IMR-90 (cell line): ENCODE data around the gene ZNF521. TPM values are rescaled to one million over a fixed set of nuclear protein-coding genes. Genes with fewer than 3 reads are reported as not detected.

Source experiments
- ATAC-seq: fragments of 200-7000 bp; cut with Tn5 transposase; 2 replicates; pipeline ENCODE4 v1.9.1; 2020; ENCODE audit warnings: low read depth, mild to moderate bottlenecking, moderate library complexity
- BruUV-seq: library from RNA; stranded (reverse); fragments of 400-500 nt; replicated peaks from 2 replicates; lab custom pipeline; 2021; lab: Mats Ljungman, UMichigan
- CTCF ChIA-PET: fragments of 300-600 bp; formaldehyde crosslinking; extraction: SDS; loops from one replicate; lab custom pipeline; 2021; ENCODE audit warnings: antibody characterized with exemption; lab: Yijun Ruan, JAX
- POLR2A ChIA-PET: fragments of 300-600 bp; sonication (Branson Sonifier 250); formaldehyde crosslinking; loops from one replicate; lab custom pipeline; 2022; ENCODE audit warnings: antibody characterized with exemption; ENCODE audit not compliant: unreplicated experiment; lab: Charles Lee
- DNase-seq: peaks from one replicate; pipeline ENCODE4 v3.0.0; 2013
- H2AFZ ChIP-seq: replicated peaks from 2 replicates; pipeline ENCODE3; 2013; ENCODE audit warnings: low read length, mild to moderate bottlenecking; ENCODE audit not compliant: poor library complexity
- H2AK5ac ChIP-seq: 2 replicates; pipeline ENCODE4 v1.6.1; 2013; ENCODE audit warnings: low read depth, low read length, inconsistent platforms
- H2AK9ac ChIP-seq: replicated peaks from 2 replicates; pipeline ENCODE3; 2013; ENCODE audit warnings: mild to moderate bottlenecking, low read depth, low read length, moderate library complexity; ENCODE audit not compliant: poor library complexity
- H2BK120ac ChIP-seq: 2 replicates; pipeline ENCODE4 v1.6.1; 2013; ENCODE audit warnings: low read depth, low read length, inconsistent platforms
- H2BK15ac ChIP-seq: 3 replicates; pipeline ENCODE4 v1.6.1; 2013; ENCODE audit warnings: low read depth, low read length, inconsistent platforms
- H2BK20ac ChIP-seq: 2 replicates; pipeline ENCODE4 v1.6.1; 2013; ENCODE audit warnings: low read depth, mild to moderate bottlenecking, inconsistent platforms, low read length, moderate library complexity
- H2BK5ac ChIP-seq: 2 replicates; pipeline ENCODE4 v1.6.1; 2013; ENCODE audit warnings: mild to moderate bottlenecking, low read depth, low read length, inconsistent platforms; ENCODE audit not compliant: poor library complexity, severe bottlenecking
- H3K14ac ChIP-seq: replicated peaks from 2 replicates; pipeline ENCODE4 v1.6.1; 2013; ENCODE audit warnings: low read depth, low read length, inconsistent platforms
- H3K18ac ChIP-seq: 2 replicates; pipeline ENCODE4 v1.6.1; 2013; ENCODE audit warnings: low read depth, low read length, control low read depth
- H3K23ac ChIP-seq: 2 replicates; pipeline ENCODE4 v1.6.1; 2013; ENCODE audit warnings: low read depth, low read length, inconsistent platforms
- H3K27ac ChIP-seq: 2 replicates; pipeline ENCODE4 v1.5.1; 2013; ENCODE audit warnings: mild to moderate bottlenecking, control low read depth, low read length; ENCODE audit not compliant: insufficient read depth
- H3K27me3 ChIP-seq: 2 replicates; pipeline ENCODE4 v1.6.1; 2013; ENCODE audit warnings: low read length; ENCODE audit not compliant: control insufficient read depth, insufficient read depth
- H3K36me3 ChIP-seq: 2 replicates; pipeline ENCODE4 v1.6.1; 2013; ENCODE audit warnings: low read length, mixed read lengths; ENCODE audit not compliant: control insufficient read depth, insufficient read depth
- H3K4ac ChIP-seq: 2 replicates; pipeline ENCODE4 v1.6.1; 2013; ENCODE audit warnings: low read depth, low read length, inconsistent platforms
- H3K4me1 ChIP-seq: 2 replicates; pipeline ENCODE4 v1.6.1; 2013; ENCODE audit warnings: low read length, mixed read lengths; ENCODE audit not compliant: control insufficient read depth, insufficient read depth
- H3K4me2 ChIP-seq: 2 replicates; pipeline ENCODE4 v1.6.1; 2013; ENCODE audit warnings: low read depth, mild to moderate bottlenecking, control low read depth, low read length, moderate library complexity
- H3K4me3 ChIP-seq: 2 replicates; pipeline ENCODE4 v1.5.1; 2013; ENCODE audit warnings: low read depth, mild to moderate bottlenecking, control low read depth, low read length, moderate library complexity; ENCODE audit not compliant: insufficient read depth
- H3K56ac ChIP-seq: 2 replicates; pipeline ENCODE4 v1.6.1; 2013; ENCODE audit warnings: low read length, inconsistent platforms; ENCODE audit not compliant: insufficient read depth; ENCODE audit errors: extremely low read depth
- H3K79me1 ChIP-seq, 2 experiments: 2 replicates each; pipeline ENCODE4 v1.6.1; 2013; ENCODE audit warnings: low read length in 2 of 2, inconsistent platforms in 1 of 2, low read depth in 1 of 2
- H3K9ac ChIP-seq: 2 replicates; pipeline ENCODE4 v1.6.1; 2013; ENCODE audit warnings: low read depth, low read length, control low read depth
- H3K9me1 ChIP-seq: 2 replicates; pipeline ENCODE4 v1.6.1; 2013; ENCODE audit warnings: low read length, inconsistent platforms; ENCODE audit not compliant: insufficient read depth
- H3K9me3 ChIP-seq: 2 replicates; pipeline ENCODE4 v1.6.1; 2013; ENCODE audit warnings: low read length; ENCODE audit not compliant: control insufficient read depth, insufficient read depth
- H4K20me1 ChIP-seq: 2 replicates; pipeline ENCODE4 v1.6.1; 2013; ENCODE audit warnings: low read length, inconsistent platforms; ENCODE audit not compliant: insufficient read depth
- H4K5ac ChIP-seq: 2 replicates; pipeline ENCODE4 v1.6.1; 2013; ENCODE audit warnings: mild to moderate bottlenecking, low read depth, low read length, control low read depth
- H4K8ac ChIP-seq, 2 experiments: 2 replicates each; pipeline ENCODE4 v1.6.1; 2013; ENCODE audit warnings: low read depth in 2 of 2, low read length in 2 of 2, control low read depth in 1 of 2, inconsistent platforms in 1 of 2
- H4K91ac ChIP-seq: 2 replicates; pipeline ENCODE4 v1.6.1; 2013; ENCODE audit warnings: low read depth, low read length, inconsistent platforms; ENCODE audit not compliant: insufficient read depth
- BHLHE40 ChIP-seq: fragments of 150-350 bp; IDR thresholded peaks from 2 replicates; pipeline ENCODE4 v1.6.1; 2016; ENCODE audit warnings: mild to moderate bottlenecking, low read depth, low read length
- CEBPB ChIP-seq: IDR thresholded peaks from 2 replicates; pipeline ENCODE4 v1.6.1; 2012; ENCODE audit warnings: low read depth, low read length, improper control_type of control experiment
- CHD1 ChIP-seq: IDR thresholded peaks from 2 replicates; pipeline ENCODE4 v1.6.1; 2012; ENCODE audit warnings: low read depth, low read length, improper control_type of control experiment
- FOS ChIP-seq: fragments of 150-350 bp; IDR thresholded peaks from 2 replicates; pipeline ENCODE4 v1.6.1; 2016; ENCODE audit warnings: low read depth, low read length
- MAFK ChIP-seq: IDR thresholded peaks from 2 replicates; pipeline ENCODE4 v1.6.1; 2012; ENCODE audit warnings: low read depth, low read length, improper control_type of control experiment
- MAZ ChIP-seq: IDR thresholded peaks from 2 replicates; pipeline ENCODE4 v1.6.1; 2012; ENCODE audit warnings: low read depth, mild to moderate bottlenecking, low read length, improper control_type of control experiment, moderate library complexity, borderline replicate concordance
- MXI1 ChIP-seq: IDR thresholded peaks from 2 replicates; pipeline ENCODE4 v1.6.1; 2012; ENCODE audit warnings: low read depth, mild to moderate bottlenecking, low read length, moderate library complexity, borderline replicate concordance
- NFE2L2 ChIP-seq: fragments of 150-350 bp; IDR thresholded peaks from 2 replicates; pipeline ENCODE4 v1.6.1; 2016; ENCODE audit warnings: low read depth, mild to moderate bottlenecking, low read length
- POLR2A ChIP-seq: IDR thresholded peaks from 2 replicates; pipeline ENCODE4 v1.6.1; 2012; ENCODE audit warnings: mild to moderate bottlenecking, low read depth, low read length
- RAD21 ChIP-seq: IDR thresholded peaks from 2 replicates; pipeline ENCODE4 v1.6.1; 2012; ENCODE audit warnings: low read length, improper control_type of control experiment
- RCOR1 ChIP-seq: IDR thresholded peaks from 2 replicates; pipeline ENCODE4 v1.6.1; 2012; ENCODE audit warnings: mild to moderate bottlenecking, low read length, improper control_type of control experiment; ENCODE audit not compliant: insufficient replicate concordance
- RFX5 ChIP-seq: IDR thresholded peaks from 2 replicates; pipeline ENCODE4 v1.8.0; 2012; ENCODE audit warnings: low read depth, mild to moderate bottlenecking, low read length, moderate library complexity
- SMC3 ChIP-seq: fragments of 150-350 bp; IDR thresholded peaks from 2 replicates; pipeline ENCODE4 v1.6.1; 2016; ENCODE audit warnings: low read depth, mild to moderate bottlenecking, antibody characterized with exemption, low read length, moderate library complexity
- WGBS, 2 experiments: methylation state at CpG; one replicate each; pipeline versions ENCODE4 v1.1.5 to v1.1.7; 2013; ENCODE audit warnings: missing lambda C conversion rate in 2 of 2; ENCODE audit not compliant: insufficient read length in 1 of 2; ENCODE audit errors: extremely low coverage in 2 of 2; 5-methylcytosine and 5-hydroxymethylcytosine counted together
- dilution Hi-C: fragments of 300-500 bp; cut with HindIII; formaldehyde crosslinking; loops from one replicate; pipeline ENCODE4 v1.14.3; 2018; ENCODE audit warnings: low sequenced_read_pairs; ENCODE audit not compliant: unreplicated experiment
- in situ Hi-C: fragments of 300-500 bp; cut with MboI; formaldehyde crosslinking; loops from 3 replicates; pipeline ENCODE4 v1.14.3; 2019; ENCODE audit warnings: low sequenced_read_pairs, inconsistent platforms, mixed read lengths
- intact Hi-C: fragments of 100-400 bp; cut with micrococcal nuclease; formaldehyde crosslinking; loops from 2 replicates; pipeline ENCODE4 v1.10.0; 2022
- polyA plus RNA-seq, 3 experiments: library from polyadenylated mRNA; depleted of rRNA; stranded (reverse); fragments of >200 nt; gene quantifications; 2 replicates each; pipeline ENCODE4 v1.2.3, GENCODE V29; 2012; ENCODE audit warnings: low replicate concordance in 1 of 3
- total RNA-seq: library from RNA; depleted of rRNA; stranded (reverse); fragments of >200 nt; gene quantifications from 2 replicates; pipeline ENCODE4 v1.2.3, GENCODE V29; 2012
- TF ChIP-seq, protein P1 (sequence below): conservative IDR thresholded peaks from 2 replicates; pipeline ENCODE4 v1.5.1; 2012; ENCODE audit warnings: mild to moderate bottlenecking, low read depth, low read length, improper control_type of control experiment
- TF ChIP-seq, protein P2 (sequence below): fragments of 150-350 bp; IDR thresholded peaks from 2 replicates; pipeline ENCODE4 v1.6.1; 2016; ENCODE audit warnings: low read depth, mild to moderate bottlenecking, low read length, moderate library complexity, borderline replicate concordance

ZNF521 gene
- total and polyA plus RNA-seq, 2 of the 4 experiments (the other 2 are of a cell fraction), result 21.5 to 59.3 TPM

DNA sequence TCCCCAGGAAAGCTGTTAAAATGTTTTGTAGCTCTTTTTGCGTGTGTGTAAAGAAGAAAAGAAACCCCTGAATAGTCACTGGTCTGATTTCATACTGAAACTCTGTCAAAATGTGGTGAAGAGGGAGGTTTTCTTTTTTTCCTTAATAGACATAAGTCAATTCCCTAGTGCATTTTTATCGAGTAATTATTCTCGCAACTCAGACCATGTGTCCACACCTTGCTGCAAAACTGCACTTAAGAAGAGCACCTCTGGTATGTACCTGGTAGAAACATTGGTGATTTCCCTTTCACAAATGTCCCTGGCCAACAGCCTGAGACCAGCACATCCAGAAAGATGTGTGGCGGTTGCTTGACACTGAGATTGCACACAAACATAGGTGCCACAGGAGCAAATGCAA lies 159.9 kb downstream of the ZNF521 start:
- Histone ChIP-seq H3K27ac (no peak overlapping the region), H3K4me1 (no peaks in the 10 kb centered on the region), H3K14ac (no peak overlapping the region), H3K4ac (no peak overlapping the region), H4K5ac (no peak overlapping the region), H3K36me3 (peaks cover 4% of the 10 kb centered on the region), H2AFZ (no peak overlapping the region), H3K56ac (no peak overlapping the region), H3K4me3 (no peak overlapping the region), H2AK5ac (no peak overlapping the region), H3K79me1 (peaks cover 0 to 2% of the 10 kb centered on the region in 2 experiments; a peak in 1 of 4 replicates), H4K91ac (no peak overlapping the region), H3K23ac (no peak overlapping the region), H3K9me3 (no peaks in the 10 kb centered on the region), H3K18ac (no peak overlapping the region), H2AK9ac (no peak overlapping the region), H4K20me1 (no peaks in the 10 kb centered on the region; the same call in 1 of the 2 replicates), H3K9ac (no peak overlapping the region), H2BK15ac (no peak overlapping the region), H3K27me3 (no peaks in the 10 kb centered on the region), H2BK5ac (no peak overlapping the region), H4K8ac (no peak overlapping the region), H2BK120ac (no peak overlapping the region), H3K4me2 (no peak overlapping the region), H2BK20ac (no peak overlapping the region), H3K9me1 (no peaks in the 10 kb centered on the region)
- ChIA-PET CTCF (no interaction called here), POLR2A (no interaction called here)
- in situ Hi-C loops, result no loop called here
- intact Hi-C loops, result no loop called here
- dilution Hi-C loops, result no loop called here
- TF ChIP-seq, protein P1, sequence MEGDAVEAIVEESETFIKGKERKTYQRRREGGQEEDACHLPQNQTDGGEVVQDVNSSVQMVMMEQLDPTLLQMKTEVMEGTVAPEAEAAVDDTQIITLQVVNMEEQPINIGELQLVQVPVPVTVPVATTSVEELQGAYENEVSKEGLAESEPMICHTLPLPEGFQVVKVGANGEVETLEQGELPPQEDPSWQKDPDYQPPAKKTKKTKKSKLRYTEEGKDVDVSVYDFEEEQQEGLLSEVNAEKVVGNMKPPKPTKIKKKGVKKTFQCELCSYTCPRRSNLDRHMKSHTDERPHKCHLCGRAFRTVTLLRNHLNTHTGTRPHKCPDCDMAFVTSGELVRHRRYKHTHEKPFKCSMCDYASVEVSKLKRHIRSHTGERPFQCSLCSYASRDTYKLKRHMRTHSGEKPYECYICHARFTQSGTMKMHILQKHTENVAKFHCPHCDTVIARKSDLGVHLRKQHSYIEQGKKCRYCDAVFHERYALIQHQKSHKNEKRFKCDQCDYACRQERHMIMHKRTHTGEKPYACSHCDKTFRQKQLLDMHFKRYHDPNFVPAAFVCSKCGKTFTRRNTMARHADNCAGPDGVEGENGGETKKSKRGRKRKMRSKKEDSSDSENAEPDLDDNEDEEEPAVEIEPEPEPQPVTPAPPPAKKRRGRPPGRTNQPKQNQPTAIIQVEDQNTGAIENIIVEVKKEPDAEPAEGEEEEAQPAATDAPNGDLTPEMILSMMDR, result no peak
- TF ChIP-seq BHLHE40 (no peak), POLR2A (no peak), MAZ (no peak), CEBPB (no peak), RCOR1 (no peak), RFX5 (no peak), CHD1 (no peak), MXI1 (no peak), SMC3 (no peak), MAFK (no peak), NFE2L2 (no peak), FOS (no peak), RAD21 (no peak)
- TF ChIP-seq, protein P2, sequence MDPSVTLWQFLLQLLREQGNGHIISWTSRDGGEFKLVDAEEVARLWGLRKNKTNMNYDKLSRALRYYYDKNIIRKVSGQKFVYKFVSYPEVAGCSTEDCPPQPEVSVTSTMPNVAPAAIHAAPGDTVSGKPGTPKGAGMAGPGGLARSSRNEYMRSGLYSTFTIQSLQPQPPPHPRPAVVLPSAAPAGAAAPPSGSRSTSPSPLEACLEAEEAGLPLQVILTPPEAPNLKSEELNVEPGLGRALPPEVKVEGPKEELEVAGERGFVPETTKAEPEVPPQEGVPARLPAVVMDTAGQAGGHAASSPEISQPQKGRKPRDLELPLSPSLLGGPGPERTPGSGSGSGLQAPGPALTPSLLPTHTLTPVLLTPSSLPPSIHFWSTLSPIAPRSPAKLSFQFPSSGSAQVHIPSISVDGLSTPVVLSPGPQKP, result no peak
- no peak for DNase-seq
- no peak for ATAC-seq
- no CpG with 5 or more reads among the region's 4 CpGs for WGBS, 2 experiments
- no TSS peak for BruUV-seq
